Right atrium auricular region (tissue), 2 donors: Measurements from ENCODE around the gene KIF6. TPM values are rescaled to one million over a fixed set of nuclear protein-coding genes. Genes with fewer than 3 reads are reported as not detected.
A peak's percentile ranks its signal among the peaks of the same experiment; 100 is the strongest.

ENCODE experiments used
- DNase-seq: peaks from one replicate; pipeline ENCODE4 v3.0.0-alpha.2; 2019; ENCODE audit warnings: low spot score
- H3K27ac ChIP-seq, 2 donors: fragments of 200-600 bp; sonication (generic); 1 replicate in 1 of 2; 2 replicates in 1 of 2; pipeline ENCODE4 v1.5.1; 2016 to 2019
- H3K27me3 ChIP-seq, 2 donors: fragments of 200-600 bp; sonication (generic); one replicate each; pipeline versions ENCODE4 v1.5.1 to v1.6.0; 2017 to 2019
- H3K36me3 ChIP-seq: fragments of 200-600 bp; sonication (generic); one replicate; pipeline ENCODE4 v1.5.1; 2016
- H3K4me1 ChIP-seq, 2 donors: fragments of 200-600 bp; sonication (generic); one replicate each; pipeline versions ENCODE4 v1.5.1 to v1.6.0; 2017 to 2019
- H3K4me3 ChIP-seq, 2 donors: fragments of 200-600 bp; sonication (generic); 1 replicate in 1 of 2; 2 replicates in 1 of 2; pipeline ENCODE4 v1.5.1; 2017 to 2019; ENCODE audit warnings: mild to moderate bottlenecking in 1 of 2, moderate library complexity in 1 of 2
- H3K9me3 ChIP-seq, 2 donors: fragments of 200-600 bp; sonication (generic); one replicate each; pipeline ENCODE4 v1.5.1; 2019
- total RNA-seq, 2 donors: library from RNA; depleted of rRNA; stranded (reverse); fragments of >200 nt; gene quantifications; one replicate each; pipeline ENCODE4 v1.1.0, GENCODE V29; 2016
- TF ChIP-seq, protein P1 (sequence below), 2 donors: fragments of 200-600 bp; sonication (generic); IDR thresholded peaks; one replicate each; pipeline ENCODE4 v1.5.1; 2019; ENCODE audit warnings: antibody characterized with exemption in 2 of 2

KIF6 gene
- total RNA-seq, 2 donors from 2014 or later: not detected

DNA sequence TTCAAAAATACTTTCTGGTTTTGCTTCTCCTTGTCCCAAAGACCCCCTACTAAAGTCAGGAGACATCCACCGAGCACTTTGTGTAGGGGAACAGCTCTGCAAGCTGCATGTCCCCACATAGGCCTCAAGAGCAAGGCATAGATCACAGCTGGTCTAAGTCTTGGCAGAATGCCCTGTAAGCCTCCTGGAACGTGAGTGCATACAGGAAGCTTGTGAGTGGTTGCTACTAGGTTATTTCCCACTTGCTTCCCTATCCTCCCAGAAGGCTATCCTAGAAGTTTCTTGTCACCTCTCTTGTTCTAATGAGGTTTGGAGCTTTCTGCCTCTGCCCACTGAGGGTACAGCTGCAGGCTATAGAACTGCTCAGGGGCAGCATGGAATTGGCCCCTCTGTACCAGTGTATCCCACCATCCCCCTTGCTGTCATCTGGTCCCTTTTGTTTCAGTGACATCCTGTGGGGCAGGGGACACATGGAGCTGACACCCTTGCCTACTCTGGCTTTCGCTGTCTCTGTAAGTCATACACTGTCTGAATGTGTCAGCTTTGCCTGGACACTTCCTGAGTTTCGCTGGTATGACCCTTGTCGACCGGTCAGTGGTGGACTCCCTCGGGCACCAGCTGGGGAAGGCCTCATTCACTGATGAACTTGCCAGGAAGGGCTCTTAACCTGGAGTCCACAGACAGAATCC, 367.1 kb downstream of the KIF6 start:
- H3K36me3 ChIP-seq: no peaks in the 10 kb centered on the region
- H3K9me3 ChIP-seq: no peaks in the 10 kb centered on the region
- H3K27ac ChIP-seq: no peak overlapping the region
- TF ChIP-seq, protein P1, sequence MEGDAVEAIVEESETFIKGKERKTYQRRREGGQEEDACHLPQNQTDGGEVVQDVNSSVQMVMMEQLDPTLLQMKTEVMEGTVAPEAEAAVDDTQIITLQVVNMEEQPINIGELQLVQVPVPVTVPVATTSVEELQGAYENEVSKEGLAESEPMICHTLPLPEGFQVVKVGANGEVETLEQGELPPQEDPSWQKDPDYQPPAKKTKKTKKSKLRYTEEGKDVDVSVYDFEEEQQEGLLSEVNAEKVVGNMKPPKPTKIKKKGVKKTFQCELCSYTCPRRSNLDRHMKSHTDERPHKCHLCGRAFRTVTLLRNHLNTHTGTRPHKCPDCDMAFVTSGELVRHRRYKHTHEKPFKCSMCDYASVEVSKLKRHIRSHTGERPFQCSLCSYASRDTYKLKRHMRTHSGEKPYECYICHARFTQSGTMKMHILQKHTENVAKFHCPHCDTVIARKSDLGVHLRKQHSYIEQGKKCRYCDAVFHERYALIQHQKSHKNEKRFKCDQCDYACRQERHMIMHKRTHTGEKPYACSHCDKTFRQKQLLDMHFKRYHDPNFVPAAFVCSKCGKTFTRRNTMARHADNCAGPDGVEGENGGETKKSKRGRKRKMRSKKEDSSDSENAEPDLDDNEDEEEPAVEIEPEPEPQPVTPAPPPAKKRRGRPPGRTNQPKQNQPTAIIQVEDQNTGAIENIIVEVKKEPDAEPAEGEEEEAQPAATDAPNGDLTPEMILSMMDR (IDR thresholded peaks at IDR 0.05): no peak
- no peak overlapping the region for H3K4me3 ChIP-seq
- no peak for DNase-seq
- H3K27me3 ChIP-seq: no peaks in the 10 kb centered on the region
- H3K4me1 ChIP-seq: no peaks in the 10 kb centered on the region

DNA sequence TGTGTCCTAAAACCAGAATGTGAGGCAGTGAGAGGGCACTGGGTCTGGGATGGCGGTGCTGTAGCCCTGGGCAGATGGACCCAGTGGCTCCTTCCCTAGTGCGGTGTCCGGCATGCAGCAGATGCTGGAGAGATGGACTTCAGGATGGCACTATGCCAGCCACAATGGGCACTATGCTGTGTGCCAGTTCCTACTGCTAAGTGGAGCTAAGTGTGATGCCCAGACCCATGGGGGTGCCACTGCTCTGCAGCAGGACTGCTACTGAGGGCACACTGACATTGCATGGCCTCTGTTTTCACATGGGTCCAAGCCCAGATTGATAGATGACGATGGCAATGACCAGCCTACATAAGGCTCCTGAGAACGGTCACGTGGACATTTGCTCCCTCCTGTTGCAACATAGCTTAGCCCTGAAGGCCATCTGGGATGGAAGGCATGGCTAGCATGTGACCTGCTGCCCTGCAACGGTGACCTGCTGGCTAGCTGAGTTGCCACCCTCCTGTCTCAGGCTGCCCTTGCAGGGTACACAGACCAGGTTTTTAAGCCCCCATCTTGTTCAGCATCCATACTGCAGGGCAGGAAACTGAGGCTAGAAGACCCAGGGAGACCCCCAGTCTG, 371.4 kb downstream of the KIF6 start:
- H3K27me3 ChIP-seq: no peaks in the 10 kb centered on the region
- no peak for DNase-seq
- TF ChIP-seq, protein P1 (IDR thresholded peaks at IDR 0.05): no peak

DNA sequence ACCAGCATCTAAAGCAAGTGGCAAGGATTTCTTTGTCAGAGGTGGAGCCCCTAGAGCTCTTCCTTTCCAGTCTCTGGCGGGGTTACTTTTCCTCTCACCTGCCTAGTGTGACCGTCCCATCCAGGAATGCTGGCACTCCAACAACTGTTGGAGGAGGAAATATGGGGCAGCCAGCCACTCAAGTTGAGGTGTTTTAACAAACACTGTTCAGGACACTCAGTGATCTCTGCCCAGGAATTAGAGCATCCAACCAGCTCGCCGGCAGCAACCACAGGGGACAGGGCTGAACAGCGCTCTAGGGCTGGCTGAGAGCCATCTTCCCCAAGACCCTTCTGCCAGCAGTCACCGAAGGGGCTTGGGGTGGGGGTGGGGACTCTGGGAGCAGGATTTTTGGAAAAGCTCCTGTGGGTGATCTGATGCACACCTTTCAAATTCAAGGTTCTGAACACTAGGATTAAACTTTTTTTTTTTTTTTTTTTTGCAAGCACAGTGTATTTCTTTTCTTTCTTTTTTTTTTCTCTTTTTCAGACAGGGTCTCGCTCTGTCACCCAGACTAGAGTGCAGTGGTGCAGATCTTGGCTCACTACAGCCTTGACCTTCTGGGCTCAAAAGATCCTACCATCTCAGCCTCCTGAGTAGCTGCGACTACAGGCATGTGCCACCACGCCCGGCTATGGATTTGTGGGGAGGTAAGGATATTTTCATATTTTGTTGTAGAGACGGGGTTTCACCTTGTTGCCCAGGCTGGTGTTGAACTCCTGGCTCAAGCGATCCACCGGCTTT, 374.3 kb downstream of the KIF6 start:
- no peaks in the 10 kb centered on the region for H3K36me3 ChIP-seq
- no peak for DNase-seq
- TF ChIP-seq, protein P1 (IDR thresholded peaks at IDR 0.05): no peak
- H3K27ac ChIP-seq: no peak overlapping the region
- H3K4me1 ChIP-seq: no peaks in the 10 kb centered on the region
- no peaks in the 10 kb centered on the region for H3K27me3 ChIP-seq
- no peaks in the 10 kb centered on the region for H3K9me3 ChIP-seq
- no peak overlapping the region for H3K4me3 ChIP-seq

More for the DNA sequence above, 371.4 kb downstream of the KIF6 start:
- Histone ChIP-seq H3K4me3 (no peak overlapping the region), H3K27ac (no peak overlapping the region), H3K9me3 (no peaks in the 10 kb centered on the region), H3K4me1 (no peaks in the 10 kb centered on the region), H3K36me3 (no peaks in the 10 kb centered on the region)

DNA sequence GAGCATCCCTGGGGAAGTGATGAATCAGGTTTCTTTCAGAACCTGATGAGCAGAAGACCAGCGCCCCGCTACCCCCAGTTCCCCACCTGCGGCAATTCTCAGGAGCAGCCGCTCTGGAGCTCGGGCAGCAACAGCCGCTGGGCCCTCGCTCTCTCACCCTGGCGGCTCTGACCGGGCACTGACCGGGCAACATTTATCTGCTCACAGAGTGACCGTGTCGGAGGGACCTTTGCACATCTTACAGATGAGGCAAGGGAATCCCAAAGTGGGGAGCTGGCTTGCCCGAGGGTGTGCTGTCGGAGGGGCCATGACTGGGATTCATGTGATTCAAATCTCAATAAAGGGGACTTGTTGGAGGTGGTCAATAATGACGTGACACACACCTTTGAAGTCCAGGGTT, 376.5 kb downstream of the KIF6 start:
- H3K27me3 ChIP-seq: no peaks in the 10 kb centered on the region
- peaks cover 0 to under 1% of the 10 kb centered on the region in 2 donors for H3K4me1 ChIP-seq
- no peak overlapping the region for H3K4me3 ChIP-seq
- DNase-seq: no peak
- H3K9me3 ChIP-seq: no peaks in the 10 kb centered on the region
- TF ChIP-seq, protein P1 (IDR thresholded peaks at IDR 0.05): no peak
- no peak overlapping the region for H3K27ac ChIP-seq
- H3K36me3 ChIP-seq: no peaks in the 10 kb centered on the region

DNA sequence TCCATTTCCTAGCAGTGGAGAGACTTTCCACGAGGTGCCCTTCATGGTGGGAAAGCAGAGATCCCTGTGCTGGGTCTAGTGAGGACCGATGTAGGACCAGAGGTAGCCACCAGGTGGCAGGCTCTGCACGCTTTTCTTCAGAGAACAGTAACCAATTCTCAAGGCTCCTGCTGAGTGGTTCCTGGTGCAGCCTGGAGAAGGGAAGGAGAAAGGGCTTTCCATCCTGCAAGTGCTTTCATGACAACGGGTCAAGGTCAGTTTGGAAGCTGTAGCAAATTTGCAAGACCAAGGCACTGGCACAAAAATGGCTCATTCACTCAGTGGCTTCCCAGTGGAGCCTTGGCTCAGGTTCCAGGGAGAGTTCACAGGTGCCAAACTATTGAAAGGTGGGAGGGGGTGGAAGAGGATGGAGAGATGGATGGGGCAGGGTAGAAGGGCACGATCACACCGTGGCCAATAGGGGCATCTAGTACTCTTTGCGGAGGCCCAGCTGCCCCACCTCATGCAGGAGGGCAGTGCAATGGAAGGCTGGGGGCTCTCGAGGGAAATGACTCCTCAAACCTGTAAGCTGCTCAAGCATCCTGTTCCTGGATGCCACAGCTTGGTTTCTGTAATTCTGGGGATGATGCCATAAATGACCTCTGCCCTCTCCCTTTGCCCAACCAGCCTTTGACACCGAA, 377.2 kb downstream of the KIF6 start:
- Histone ChIP-seq H3K9me3 (no peaks in the 10 kb centered on the region), H3K27me3 (no peaks in the 10 kb centered on the region), H3K4me1 (peaks cover 0 to 7% of the 10 kb centered on the region in 2 donors), H3K4me3 (no peak overlapping the region), H3K36me3 (no peaks in the 10 kb centered on the region), H3K27ac (no peak overlapping the region)
- TF ChIP-seq, protein P1 (IDR thresholded peaks at IDR 0.05): peak; percentile 83 to 92
- peak; percentile 77 for DNase-seq
